Activated naive CD8-positive, alpha-beta T cell (primary cell): Measurements from ENCODE around the gene ACTR6.

Experiments
- H3K27ac Mint-ChIP-seq: one replicate; pipeline ENCODE4 v1.8.0; 2021; ENCODE audit warnings: mixed read lengths
- H3K27me3 Mint-ChIP-seq: one replicate; pipeline ENCODE4 v1.8.0; 2021; ENCODE audit warnings: mixed read lengths
- H3K36me3 Mint-ChIP-seq: one replicate; pipeline ENCODE4 v1.8.0; 2021; ENCODE audit warnings: mixed read lengths
- H3K4me1 Mint-ChIP-seq: one replicate; pipeline ENCODE4 v1.8.0; 2021; ENCODE audit warnings: low read depth, mixed read lengths
- H3K4me3 Mint-ChIP-seq: one replicate; pipeline ENCODE4 v1.8.0; 2021; ENCODE audit warnings: mild to moderate bottlenecking, mixed read lengths
- H3K9me3 Mint-ChIP-seq: one replicate; pipeline ENCODE4 v1.8.0; 2021; ENCODE audit warnings: low read depth, mixed read lengths

The ACTR6 gene

DNA sequence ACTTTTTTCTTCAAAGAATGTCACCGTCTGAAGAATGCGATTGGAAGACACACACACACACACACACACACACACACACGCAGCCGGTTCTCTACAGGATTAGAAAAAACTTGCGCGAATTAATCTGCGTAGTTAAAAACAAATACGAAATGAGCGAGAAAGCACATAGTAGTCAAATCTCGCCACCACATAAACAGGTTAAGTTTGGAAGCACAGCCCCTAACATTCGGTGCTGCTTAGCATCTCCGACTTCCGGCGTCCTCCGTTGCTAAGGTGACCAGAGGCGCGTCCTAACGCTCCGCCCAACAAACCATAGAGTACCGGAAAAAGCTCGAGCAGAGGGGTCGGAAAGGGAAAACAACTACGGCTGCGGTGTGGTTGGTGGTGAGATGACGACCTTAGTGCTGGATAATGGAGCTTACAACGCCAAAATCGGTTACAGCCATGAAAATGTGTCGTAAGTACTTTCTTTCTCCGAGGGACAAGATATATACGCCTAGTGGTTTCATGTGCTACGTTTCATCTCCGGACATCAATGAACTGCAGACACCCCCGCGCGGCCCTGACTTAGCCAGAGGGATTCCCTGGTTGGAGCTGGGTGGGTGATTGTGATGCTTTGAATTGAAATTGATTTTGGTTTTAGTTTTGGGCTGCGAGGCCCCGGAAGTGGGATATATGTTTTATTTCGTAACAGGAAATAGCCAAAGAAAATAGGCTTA, at the start of gene ACTR6:
Gene ACTR6 (plus strand): TSS at position 353 of the 719 bp plus-strand sequence. CDS start 37 bp downstream, at position 390.
- H3K27me3 Mint-ChIP-seq: no peaks in the 10 kb centered on the region
- peaks cover 3% of the 10 kb centered on the region for H3K36me3 Mint-ChIP-seq
- peak within 1 kb of the TSS; percentile 99 for H3K4me3 Mint-ChIP-seq
- H3K4me1 Mint-ChIP-seq: peaks cover 42% of the 10 kb centered on the region
- peak within 1 kb of the TSS; percentile 99 for H3K27ac Mint-ChIP-seq
- no peaks in the 10 kb centered on the region for H3K9me3 Mint-ChIP-seq

DNA sequence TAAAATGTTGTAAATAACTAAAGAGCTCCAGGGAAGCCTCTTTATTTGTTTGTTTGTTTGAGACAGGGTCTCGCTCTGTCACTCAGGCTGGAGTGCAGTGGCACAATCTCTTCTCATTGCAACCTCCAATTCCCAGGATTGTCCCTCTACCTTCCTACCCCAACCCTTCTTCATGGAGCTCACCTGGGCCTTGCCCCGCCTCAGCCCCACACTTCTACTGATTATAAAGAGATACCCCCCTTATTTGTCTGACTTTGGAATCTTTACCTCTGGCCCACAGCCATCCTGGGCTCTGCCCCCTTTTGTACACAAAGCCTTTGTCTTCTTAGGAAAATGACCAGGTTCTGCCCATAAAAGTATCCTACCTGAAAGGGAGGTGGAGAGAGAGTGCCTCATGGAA, 48.8 kb upstream of the ACTR6 start:
- Mint-ChIP-seq H3K36me3 (peaks cover 2% of the 10 kb centered on the region), H3K4me1 (no peaks in the 10 kb centered on the region)

DNA sequence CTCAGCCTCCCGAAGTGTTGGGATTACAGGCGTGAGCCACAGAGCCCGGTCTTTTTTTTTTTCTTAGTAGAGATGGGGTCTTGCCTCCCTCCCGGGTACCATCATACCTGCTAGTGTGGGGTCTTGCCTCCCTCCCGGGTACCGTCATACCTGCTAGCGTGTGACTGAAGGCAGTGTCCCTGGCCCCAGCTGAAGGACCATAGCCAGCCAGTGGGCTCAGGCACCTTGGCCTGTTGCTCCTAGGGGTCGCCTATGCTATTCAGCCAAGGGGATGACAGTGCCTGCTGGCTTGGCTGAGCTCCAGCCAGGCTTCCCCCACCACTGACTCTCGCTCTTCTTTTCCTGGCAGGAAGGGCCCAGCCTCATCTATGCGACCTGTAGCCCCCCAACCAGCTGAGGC, 47.5 kb upstream of the ACTR6 start:
- H3K4me3 Mint-ChIP-seq: no peak overlapping the region

More for the DNA sequence above, 48.8 kb upstream of the ACTR6 start:
- Mint-ChIP-seq H3K4me3 (no peak overlapping the region), H3K27ac (no peak overlapping the region), H3K27me3 (peaks cover 3% of the 10 kb centered on the region), H3K9me3 (no peaks in the 10 kb centered on the region)

DNA sequence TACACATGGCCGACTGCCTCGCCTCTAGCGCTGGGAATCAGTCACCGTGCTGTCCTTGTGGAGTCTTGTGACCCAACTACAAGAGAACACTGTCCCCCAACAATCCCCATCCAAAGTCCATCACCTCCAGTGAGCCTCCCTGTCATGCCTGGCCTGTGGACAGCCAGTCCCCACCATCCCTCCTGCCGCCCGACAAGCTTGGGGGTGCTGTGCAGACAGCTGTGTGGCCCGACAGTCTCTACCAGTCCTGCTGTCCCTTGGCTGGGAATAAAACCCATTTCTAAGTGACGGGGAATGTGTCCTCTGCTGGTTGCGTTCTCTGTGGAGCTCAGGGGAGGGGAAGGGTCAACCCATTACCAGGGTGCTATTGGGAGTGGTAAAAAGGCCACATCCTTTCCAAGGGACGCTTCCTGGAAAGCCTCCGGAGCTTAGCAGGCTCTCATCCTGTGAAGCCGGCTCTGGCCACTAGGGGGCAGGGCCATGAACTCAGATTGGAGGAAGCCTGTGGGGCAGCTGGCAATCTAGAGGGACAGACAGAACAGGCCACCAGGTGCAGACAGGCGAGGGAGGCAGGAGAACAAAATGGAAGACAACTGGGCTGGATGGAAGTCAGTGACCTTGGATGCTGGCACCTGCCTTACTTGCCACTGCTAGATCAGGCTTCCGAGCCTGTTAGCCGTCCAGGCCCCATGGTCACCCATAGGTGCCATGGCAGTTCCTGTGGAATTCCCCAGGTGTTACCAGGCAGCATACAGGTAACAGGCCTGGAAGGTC, 46.0 kb upstream of the ACTR6 start:
- Mint-ChIP-seq H3K9me3 (no peaks in the 10 kb centered on the region), H3K4me3 (no peak overlapping the region), H3K4me1 (no peaks in the 10 kb centered on the region), H3K36me3 (peaks cover 2% of the 10 kb centered on the region), H3K27ac (no peak overlapping the region), H3K27me3 (no peaks in the 10 kb centered on the region)

More for the DNA sequence above, 47.5 kb upstream of the ACTR6 start:
- no peaks in the 10 kb centered on the region for H3K4me1 Mint-ChIP-seq
- no peaks in the 10 kb centered on the region for H3K9me3 Mint-ChIP-seq
- H3K27ac Mint-ChIP-seq: no peak overlapping the region
- peaks cover 3% of the 10 kb centered on the region for H3K27me3 Mint-ChIP-seq
- H3K36me3 Mint-ChIP-seq: peaks cover 2% of the 10 kb centered on the region

DNA sequence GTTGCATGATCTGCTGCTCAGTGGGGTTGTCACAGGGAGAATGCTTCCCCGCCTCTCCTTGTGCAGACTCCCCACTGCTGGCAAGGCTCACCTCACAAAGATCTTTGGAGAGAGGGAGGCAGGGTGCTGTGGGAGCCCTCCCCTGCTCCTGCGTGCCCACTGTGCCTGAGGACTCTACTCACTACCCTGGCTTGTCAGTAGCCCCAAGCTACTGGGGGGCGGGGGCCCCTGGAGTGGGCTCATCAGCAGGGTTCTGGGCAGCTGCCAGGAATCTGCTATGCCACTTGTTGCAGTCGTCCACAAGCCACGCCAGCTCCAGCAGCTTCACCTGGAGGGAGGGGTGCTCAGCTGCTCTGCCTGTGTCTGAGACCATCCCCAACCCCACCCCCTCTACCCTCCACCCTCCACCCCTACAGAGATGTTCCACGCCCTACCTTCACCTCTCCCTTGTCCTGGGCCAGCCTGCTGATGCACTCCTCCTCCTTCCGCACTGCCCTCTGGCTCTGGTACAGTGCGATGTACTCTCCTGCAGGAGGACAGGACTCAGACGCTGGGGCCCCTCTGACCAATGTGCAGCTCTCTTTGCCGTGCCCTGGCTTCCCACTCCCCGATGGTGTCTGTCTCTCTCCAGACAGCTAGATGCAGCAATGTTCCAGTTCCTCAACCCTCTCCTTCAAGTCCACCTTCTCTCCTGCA, 43.7 kb upstream of the ACTR6 start:
- no peak overlapping the region for H3K27ac Mint-ChIP-seq
- no peaks in the 10 kb centered on the region for H3K9me3 Mint-ChIP-seq
- no peak overlapping the region for H3K4me3 Mint-ChIP-seq

DNA sequence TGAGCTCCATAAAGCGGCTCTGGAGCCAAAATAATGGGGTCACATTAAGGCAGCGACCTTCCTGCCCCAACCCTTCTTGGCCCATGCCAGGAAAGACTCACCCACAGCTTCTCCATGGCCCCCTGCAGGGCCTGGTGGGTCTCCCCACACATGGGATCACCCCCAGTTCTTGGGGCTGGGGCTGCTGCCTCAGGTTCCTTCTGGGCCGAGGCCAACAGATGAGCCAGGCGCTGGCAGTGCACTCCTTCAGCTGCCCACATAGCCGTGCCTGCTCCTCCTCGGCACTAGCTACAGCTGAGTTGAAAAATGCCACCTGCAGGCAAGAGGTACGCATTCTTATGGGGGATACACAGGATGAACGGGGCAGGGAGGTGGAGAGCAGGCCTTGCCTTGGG, 43.2 kb upstream of the ACTR6 start:
- peaks cover 4% of the 10 kb centered on the region for H3K36me3 Mint-ChIP-seq
- no peaks in the 10 kb centered on the region for H3K4me1 Mint-ChIP-seq
- H3K27me3 Mint-ChIP-seq: no peaks in the 10 kb centered on the region
- no peaks in the 10 kb centered on the region for H3K9me3 Mint-ChIP-seq
- no peak overlapping the region for H3K27ac Mint-ChIP-seq
- H3K4me3 Mint-ChIP-seq: no peak overlapping the region

More for the DNA sequence above, 43.7 kb upstream of the ACTR6 start:
- H3K27me3 Mint-ChIP-seq: no peaks in the 10 kb centered on the region
- peaks cover 4% of the 10 kb centered on the region for H3K36me3 Mint-ChIP-seq
- H3K4me1 Mint-ChIP-seq: no peaks in the 10 kb centered on the region

DNA sequence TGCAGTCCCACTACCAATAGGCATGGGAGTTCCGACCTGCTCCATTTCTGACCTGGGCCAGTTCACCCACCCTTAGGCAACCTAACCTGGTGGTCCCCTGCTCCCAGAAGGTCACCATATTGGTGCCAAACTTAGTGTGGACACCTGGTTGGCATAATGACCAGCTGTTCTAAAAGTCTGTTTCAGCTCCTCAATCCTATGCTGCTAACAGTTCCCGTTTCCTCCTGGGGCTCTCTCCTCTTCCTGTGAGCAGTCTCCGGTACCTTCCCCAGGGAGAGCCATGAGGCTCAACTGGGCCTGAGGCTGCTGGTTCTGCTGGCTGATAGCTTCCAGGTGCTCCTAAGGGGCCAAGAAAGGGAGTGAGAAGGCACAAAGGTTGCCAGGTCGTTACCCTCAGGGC, 42.1 kb upstream of the ACTR6 start:
- Mint-ChIP-seq H3K27ac (no peak overlapping the region), H3K27me3 (no peaks in the 10 kb centered on the region), H3K9me3 (no peaks in the 10 kb centered on the region), H3K4me1 (peaks cover 2% of the 10 kb centered on the region), H3K4me3 (no peak overlapping the region), H3K36me3 (peaks cover 4% of the 10 kb centered on the region)

DNA sequence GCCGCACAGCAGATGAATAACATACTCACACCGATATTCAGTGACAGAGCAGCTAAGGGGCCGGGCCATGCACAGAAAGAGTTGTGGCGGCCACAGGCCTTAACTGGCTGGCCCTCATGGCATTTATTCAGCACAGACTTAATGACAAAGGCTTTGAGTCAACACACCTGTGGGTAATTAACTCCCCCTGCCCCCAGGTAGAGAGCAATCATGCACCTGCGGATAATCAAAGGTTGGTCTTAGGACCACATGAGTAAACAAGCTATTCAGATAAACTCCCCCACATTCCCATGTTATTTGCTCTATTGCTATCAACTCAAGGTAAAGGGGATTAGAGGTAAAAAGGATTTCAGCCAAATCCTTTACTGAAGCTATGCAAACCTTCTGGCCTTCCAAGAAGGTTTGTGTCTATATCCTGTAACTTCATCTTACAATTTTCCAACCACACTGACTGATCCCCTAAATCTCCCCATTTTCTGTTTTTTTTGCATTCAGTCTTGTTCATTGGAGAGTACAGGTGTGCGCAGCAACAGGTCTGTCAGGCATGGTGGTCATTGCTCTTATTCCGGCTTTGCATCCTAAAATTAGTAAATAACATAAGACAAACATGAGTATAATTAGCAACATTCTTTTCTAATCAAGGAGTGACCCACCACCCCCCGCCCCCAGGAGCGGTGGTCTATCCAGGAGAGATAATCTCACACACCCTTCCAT, 41.1 kb upstream of the ACTR6 start:
- Mint-ChIP-seq H3K27ac (no peak overlapping the region), H3K36me3 (peaks cover 4% of the 10 kb centered on the region), H3K4me3 (no peak overlapping the region), H3K27me3 (no peaks in the 10 kb centered on the region), H3K4me1 (peaks cover 9% of the 10 kb centered on the region), H3K9me3 (no peaks in the 10 kb centered on the region)

DNA sequence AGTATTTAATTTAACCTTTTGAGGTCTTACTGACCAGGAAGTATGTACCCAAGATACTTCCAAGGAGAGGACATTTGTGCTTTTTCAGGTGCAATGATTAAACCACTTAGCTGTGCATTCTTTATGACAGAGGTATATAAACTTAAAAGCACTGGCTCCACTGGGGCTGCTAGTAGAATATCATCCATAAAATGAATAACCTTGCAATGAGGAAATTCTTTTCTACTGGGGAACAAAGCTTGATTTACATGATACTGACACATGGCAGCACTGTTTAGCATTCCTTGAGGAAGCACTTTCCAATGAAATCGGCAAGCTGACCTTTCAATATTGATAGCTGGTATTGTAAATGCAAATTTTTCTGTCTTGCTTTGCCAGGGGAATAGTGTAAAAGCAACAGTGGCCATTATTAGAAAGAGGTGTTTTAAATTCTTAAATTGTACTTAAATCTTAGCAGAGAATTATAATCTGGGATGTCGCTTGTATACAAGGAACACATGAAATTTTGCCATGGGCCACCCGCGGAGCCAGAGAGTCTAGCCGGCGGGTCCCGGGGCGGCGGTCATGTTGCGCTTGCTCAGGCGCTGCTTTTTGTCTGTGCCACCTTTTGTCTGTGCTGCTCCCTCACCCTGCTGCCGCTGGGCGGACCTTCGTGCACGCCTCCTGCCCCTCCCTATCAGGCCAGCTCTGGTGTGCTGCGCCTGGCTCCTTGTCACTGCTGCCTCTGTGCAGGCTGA, 37.0 kb upstream of the ACTR6 start:
- H3K27ac Mint-ChIP-seq: peak overlapping the region; percentile 16

DNA sequence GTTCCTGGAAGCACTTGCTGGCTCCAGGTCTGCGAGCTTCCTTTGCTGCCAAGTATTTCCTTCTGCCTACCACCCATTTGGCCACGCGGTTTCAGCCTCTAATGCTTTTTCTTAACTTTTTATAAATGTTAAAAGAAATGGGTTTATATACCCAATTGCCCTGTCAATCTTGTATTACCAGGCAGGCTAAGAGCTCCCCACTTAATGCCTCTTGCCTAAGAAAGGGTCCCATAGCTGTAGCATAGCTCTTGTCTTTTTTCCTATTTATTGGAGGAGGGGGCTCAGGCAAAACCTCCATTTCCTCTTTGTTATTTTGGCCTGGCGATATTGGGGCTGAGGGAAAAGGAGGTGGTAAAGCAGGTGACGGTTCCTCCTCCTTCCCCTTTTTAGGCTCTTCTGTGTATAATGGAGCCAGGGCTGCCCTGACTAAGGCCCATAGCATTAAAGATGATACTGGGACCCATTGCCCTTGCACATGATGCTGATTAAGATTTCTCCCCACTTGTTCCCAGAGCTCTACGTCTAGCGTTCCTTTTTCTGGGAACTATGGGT, 36.4 kb upstream of the ACTR6 start:
- H3K27ac Mint-ChIP-seq: peak overlapping the region; percentile 16
- H3K4me1 Mint-ChIP-seq: peaks cover 9% of the 10 kb centered on the region
- H3K9me3 Mint-ChIP-seq: no peaks in the 10 kb centered on the region
- H3K27me3 Mint-ChIP-seq: no peaks in the 10 kb centered on the region
- H3K36me3 Mint-ChIP-seq: peaks cover 4% of the 10 kb centered on the region
- H3K4me3 Mint-ChIP-seq: peak overlapping the region; percentile 73

More for the DNA sequence above, 37.0 kb upstream of the ACTR6 start:
- no peaks in the 10 kb centered on the region for H3K9me3 Mint-ChIP-seq
- peaks cover 4% of the 10 kb centered on the region for H3K36me3 Mint-ChIP-seq
- peak overlapping the region; percentile 73 for H3K4me3 Mint-ChIP-seq
- no peaks in the 10 kb centered on the region for H3K27me3 Mint-ChIP-seq
- H3K4me1 Mint-ChIP-seq: peaks cover 9% of the 10 kb centered on the region

DNA sequence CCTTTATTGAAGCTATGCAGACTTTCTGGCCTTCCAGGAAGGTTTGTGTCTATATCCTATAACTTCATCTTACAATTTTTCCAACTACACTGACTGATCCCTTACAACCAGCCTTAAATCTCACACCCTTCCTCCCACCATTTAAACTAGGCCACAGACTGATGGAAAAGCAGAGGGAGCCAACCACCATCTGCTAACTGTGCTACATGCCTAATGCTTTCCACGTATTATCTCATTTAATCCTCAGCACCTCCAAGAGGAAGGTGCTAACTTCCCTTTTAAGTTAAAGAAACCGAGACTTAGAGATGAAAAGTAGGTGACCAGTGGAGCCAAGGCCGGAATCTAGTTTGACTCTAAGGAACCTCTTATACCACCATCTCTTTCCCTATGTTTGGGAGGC, 35.3 kb upstream of the ACTR6 start:
- Mint-ChIP-seq H3K4me1 (peaks cover 9% of the 10 kb centered on the region), H3K36me3 (no peaks in the 10 kb centered on the region), H3K27ac (no peak overlapping the region), H3K27me3 (no peaks in the 10 kb centered on the region), H3K4me3 (no peak overlapping the region), H3K9me3 (no peaks in the 10 kb centered on the region)

DNA sequence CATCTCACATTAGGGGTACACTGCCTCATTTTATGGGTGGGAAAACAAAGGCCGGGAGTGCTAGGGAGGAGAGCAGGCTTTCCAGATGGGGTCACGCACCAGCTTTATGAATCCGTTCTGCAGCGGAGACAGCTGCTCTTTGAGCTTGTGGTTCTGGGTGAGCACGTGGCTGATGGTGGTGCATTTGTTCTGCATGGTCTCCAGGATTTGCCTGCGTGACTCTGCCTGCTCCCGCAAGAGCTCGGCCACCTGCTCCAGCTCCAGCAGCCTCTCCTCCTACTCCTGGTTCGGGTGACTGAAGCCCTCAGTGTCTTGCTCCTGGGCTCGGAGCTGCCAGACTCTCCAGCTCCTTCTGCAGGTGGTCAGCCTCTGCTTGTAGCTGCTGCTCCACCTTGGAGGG, 34.4 kb upstream of the ACTR6 start:
- Mint-ChIP-seq H3K4me3 (no peak overlapping the region), H3K27ac (no peak overlapping the region), H3K27me3 (no peaks in the 10 kb centered on the region), H3K36me3 (no peaks in the 10 kb centered on the region), H3K9me3 (no peaks in the 10 kb centered on the region), H3K4me1 (peaks cover 9% of the 10 kb centered on the region)

DNA sequence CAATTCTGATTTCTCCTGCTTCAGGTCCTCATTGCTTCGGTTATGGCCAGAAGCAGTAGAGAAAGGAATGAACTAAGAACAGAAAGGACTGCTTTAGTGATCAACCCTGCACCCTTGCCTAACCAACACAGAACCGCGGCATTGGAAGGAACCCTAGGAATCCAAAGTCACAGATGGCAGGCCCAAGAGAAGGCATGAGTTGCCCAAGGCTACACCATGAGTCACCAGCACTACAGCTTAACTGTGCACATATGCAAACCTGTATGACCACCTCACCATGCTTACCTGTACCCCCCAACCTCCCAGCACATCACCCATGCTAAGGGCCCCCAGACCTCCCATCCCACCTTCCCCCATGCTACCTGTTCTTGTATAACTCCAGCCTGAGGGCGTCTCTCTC, 32.1 kb upstream of the ACTR6 start:
- no peak overlapping the region for H3K4me3 Mint-ChIP-seq

DNA sequence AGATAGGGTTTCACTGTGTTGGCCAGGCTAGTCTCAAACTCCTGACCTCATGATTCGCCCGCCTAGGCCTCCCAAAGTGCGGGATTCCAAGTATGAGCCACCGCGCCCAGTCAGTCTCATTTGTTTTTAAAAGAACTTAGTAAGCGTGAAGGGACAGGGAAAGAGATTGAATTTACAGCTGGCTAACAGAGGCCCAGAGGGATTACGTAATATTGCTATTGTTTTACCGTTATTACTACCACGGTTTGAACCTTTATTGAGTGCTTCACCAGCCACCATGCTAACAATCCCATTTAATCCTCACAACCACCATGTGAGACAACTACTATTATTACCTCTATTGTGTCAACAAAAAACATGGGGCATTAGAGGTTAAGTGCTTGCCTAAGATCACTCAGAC, 31.3 kb upstream of the ACTR6 start:
- Mint-ChIP-seq H3K27ac (no peak overlapping the region), H3K9me3 (no peaks in the 10 kb centered on the region), H3K4me1 (peaks cover under 1% of the 10 kb centered on the region), H3K27me3 (no peaks in the 10 kb centered on the region), H3K36me3 (peaks cover 3% of the 10 kb centered on the region), H3K4me3 (no peak overlapping the region)

More for the DNA sequence above, 32.1 kb upstream of the ACTR6 start:
- peaks cover 7% of the 10 kb centered on the region for H3K4me1 Mint-ChIP-seq
- no peaks in the 10 kb centered on the region for H3K9me3 Mint-ChIP-seq
- H3K27ac Mint-ChIP-seq: no peak overlapping the region
- H3K36me3 Mint-ChIP-seq: peaks cover 3% of the 10 kb centered on the region
- H3K27me3 Mint-ChIP-seq: no peaks in the 10 kb centered on the region
